ENCODE measurements around the gene TFF3. TPM values are rescaled to one million over a fixed set of nuclear protein-coding genes. Genes with fewer than 3 reads are reported as not detected.

The TFF3 gene
- total and polyA plus RNA-seq, 2 of the 4 experiments (the other 2 are of a cell fraction) = not detected

DNA sequence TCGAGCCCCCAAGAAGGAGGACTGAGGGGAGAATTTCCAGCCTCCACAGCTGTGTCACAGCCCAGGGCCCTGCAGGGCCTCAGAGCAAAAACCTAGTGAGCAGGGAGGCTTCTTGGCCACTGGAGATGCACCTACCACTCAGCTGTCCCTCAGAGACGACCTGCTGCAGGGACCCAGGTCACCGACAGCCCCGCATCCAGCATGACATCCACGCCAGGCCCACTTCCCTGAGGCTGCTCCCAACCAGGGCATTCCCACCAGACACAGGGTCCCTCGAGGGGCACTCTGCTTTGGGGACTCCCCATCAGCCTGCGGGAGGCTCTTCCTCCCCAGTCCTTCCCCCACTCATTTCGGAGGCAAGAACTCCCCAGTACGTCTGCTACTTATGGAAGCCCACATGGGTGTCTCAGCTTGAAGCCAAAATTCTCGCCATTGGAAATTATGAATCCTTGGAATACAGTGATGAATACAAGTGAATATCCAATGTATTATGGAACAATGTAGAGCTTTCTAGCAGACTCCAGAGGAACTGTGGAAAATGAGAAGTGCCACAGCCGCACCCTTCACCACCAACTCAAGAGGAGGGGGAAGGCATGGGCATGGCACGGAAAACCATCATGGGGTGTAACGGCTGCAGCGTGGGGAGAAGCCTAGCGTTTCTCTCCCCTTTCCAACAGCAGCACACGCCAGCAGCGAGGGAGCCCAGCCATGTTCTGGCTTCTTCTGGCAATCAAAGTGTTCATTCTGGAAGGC, 6.9 kb downstream of the TFF3 start:
- CTCF ChIA-PET = no interaction called here
- no peak for TF ChIP-seq CEBPB (IDR thresholded peaks at IDR 0.05; ENCODE audit: low read depth, low read length)
- no peak for TF ChIP-seq RAD21 (IDR thresholded peaks at IDR 0.05; ENCODE audit: low read length)
- TF ChIP-seq CTCF (conservative IDR thresholded peaks at IDR 0.05; ENCODE audit: low read depth, low read length) = no peak
- TF ChIP-seq MAZ (IDR thresholded peaks at IDR 0.05; ENCODE audit: borderline replicate concordance, low read depth, low read length) = no peak
- Histone ChIP-seq H4K20me1 (ENCODE audit: insufficient read depth, low read length) (no peaks in the 10 kb centered on the region), H3K18ac (ENCODE audit: low read depth, low read length) (no peak overlapping the region), H3K56ac (ENCODE audit: extremely low read depth, insufficient read depth, low read length) (no peak overlapping the region), H3K4me2 (ENCODE audit: low read depth, low read length) (no peak overlapping the region), H3K9me1 (ENCODE audit: insufficient read depth, low read length) (no peaks in the 10 kb centered on the region; the same call in 1 of the 2 replicates), H3K4ac (ENCODE audit: low read depth, low read length) (no peak overlapping the region), H2BK5ac (ENCODE audit: low read depth, low read length, poor library complexity, severe bottlenecking) (no peak overlapping the region), H3K79me1 (ENCODE audit: low read depth in 1 of 2, low read length in 2 of 2) (no peaks in the 10 kb centered on the region), H2AK5ac (ENCODE audit: low read depth, low read length) (no peak overlapping the region), H2AK9ac (replicated peaks; ENCODE audit: low read depth, low read length, poor library complexity) (no peak overlapping the region), H3K27me3 (ENCODE audit: control insufficient read depth, insufficient read depth, low read length) (peaks cover 62% of the 10 kb centered on the region), H3K14ac (replicated peaks; ENCODE audit: low read depth, low read length) (no peak overlapping the region), H3K36me3 (ENCODE audit: control insufficient read depth, insufficient read depth, low read length) (no peaks in the 10 kb centered on the region), H3K23ac (ENCODE audit: low read depth, low read length) (no peak overlapping the region), H3K4me3 (ENCODE audit: insufficient read depth, low read depth, low read length) (no peak overlapping the region), H2BK15ac (ENCODE audit: low read depth, low read length) (no peak overlapping the region), H2AFZ (replicated peaks; ENCODE audit: low read length, poor library complexity) (no peak overlapping the region), H3K9ac (ENCODE audit: low read depth, low read length) (no peak overlapping the region), H2BK120ac (ENCODE audit: low read depth, low read length) (no peak overlapping the region), H4K8ac (ENCODE audit: low read depth in 2 of 2, low read length in 2 of 2) (no peak overlapping the region), H4K5ac (ENCODE audit: low read depth, low read length) (no peak overlapping the region), H2BK20ac (ENCODE audit: low read depth, low read length) (no peak overlapping the region), H3K27ac (ENCODE audit: insufficient read depth, low read length) (no peak overlapping the region), H4K91ac (ENCODE audit: insufficient read depth, low read depth, low read length) (no peak overlapping the region), H3K9me3 (ENCODE audit: control insufficient read depth, insufficient read depth, low read length) (no peaks in the 10 kb centered on the region), H3K4me1 (ENCODE audit: control insufficient read depth, insufficient read depth, low read length) (no peaks in the 10 kb centered on the region; the same call in 1 of the 2 replicates)
- POLR2A ChIA-PET (ENCODE audit: unreplicated experiment) = no interaction called here
- intact Hi-C loops (cut with micrococcal nuclease) (no loop called here), dilution Hi-C loops (cut with HindIII; ENCODE audit: low sequenced_read_pairs, unreplicated experiment) (no loop called here), in situ Hi-C loops (cut with MboI; ENCODE audit: low sequenced_read_pairs) (no loop called here)
- 75% methylated on average over 2 of the region's 17 CpGs; no CpG with 5 or more reads in 1 of the 2 experiments for WGBS, 2 experiments (ENCODE audit: extremely low coverage in 2 of 2, insufficient read length in 1 of 2)
- no TSS peak for BruUV-seq (replicated peaks)
- DNase-seq (no peak), ATAC-seq (ENCODE audit: low read depth) (no peak)
